GM12892 (cell line): ENCODE measurements around the gene CHPT1.

Experiments used
- POLR2A ChIP-seq: IDR thresholded peaks from 2 replicates; pipeline ENCODE4 v1.6.1; 2011; ENCODE audit warnings: low read depth, low read length, control low read depth
- TAF1 ChIP-seq: IDR thresholded peaks from 2 replicates; pipeline ENCODE4 v1.6.1; 2011; ENCODE audit warnings: low read depth, mild to moderate bottlenecking, control low read depth, low read length, borderline replicate concordance

- TF ChIP-seq POLR2A (no peak), TAF1 (no peak)
These were observed 43.9 kb upstream of the CHPT1 start for GRCh38 chr12:101653503-101653902.
